ENCODE data around the gene CHP1. TPM values are rescaled to one million over a fixed set of nuclear protein-coding genes. Genes with fewer than 3 reads are reported as not detected.
A peak's percentile ranks its signal among the peaks of the same experiment; 100 is the strongest.
"Not testable (repeated sequence)": the region's sequence is repeated elsewhere in the genome, so short reads cannot be mapped to it uniquely, and the experiment has no call there.

CHP1 gene
- total RNA-seq, 1 experiment from 2014 or later, result 91.1 TPM

- Mint-ChIP-seq H3K4me1 (ENCODE audit: insufficient read depth, unreplicated experiment) (peaks cover 13% of the 10 kb centered on the region), H3K36me3 (ENCODE audit: insufficient read depth, unreplicated experiment) (peaks cover 14% of the 10 kb centered on the region), H3K27me3 (ENCODE audit: insufficient read depth, unreplicated experiment) (no peaks in the 10 kb centered on the region), H3K4me3 (ENCODE audit: unreplicated experiment) (peak overlapping the region; percentile 95), H3K9me3 (ENCODE audit: unreplicated experiment) (no peaks in the 10 kb centered on the region), H3K27ac (ENCODE audit: low read depth, unreplicated experiment) (peak overlapping the region; percentile 93)
- intact Hi-C loops (cut with micrococcal nuclease), result loop anchor here (1.0 to 2.0 kb wide), 4 partner anchors 18 to 101 kb away; partner anchors contain the start of genes NUSAP1 and OIP5
- BruUV-seq (replicated peaks), result TSS peak; percentile 47
- POLR2A ChIA-PET, result interaction anchor here (0.6 to 7.2 kb wide), 35 partner anchors 8 to 1259 kb away, joined by 3 to 91 read pairs (median 4); partner anchors contain the start of genes GANC, INO80, NUSAP1 and OIP5
- no peak for DNase-seq (ENCODE audit: unreplicated experiment)
- TF ChIP-seq CTCF (IDR thresholded peaks at IDR 0.05; ENCODE audit: unreplicated experiment), result no peak
- CTCF ChIA-PET, result interaction anchor here (0.6 to 1.5 kb wide), 19 partner anchors 8 to 1531 kb away, joined by 3 to 9 read pairs (median 4); partner anchors contain the start of gene INO80
These were observed 556 bp downstream of the CHP1 start for GRCh38 chr15:41231422-41232226.

GRCh38 chr15:41233367-41233771, 2.3 kb downstream of the CHP1 start:
- no peaks in the 10 kb centered on the region for H3K27me3 Mint-ChIP-seq (ENCODE audit: insufficient read depth, unreplicated experiment)
- H3K4me3 Mint-ChIP-seq (ENCODE audit: unreplicated experiment), result peak overlapping the region; percentile 95
- ChIA-PET CTCF (interaction anchor here (0.6 kb wide), 3 partner anchors 38 to 481 kb away, joined by 3 to 4 read pairs (median 4); no protein-coding TSS in a partner anchor), POLR2A (interaction anchor here (1.0 to 7.2 kb wide), 8 partner anchors 8 to 117 kb away, joined by 3 to 91 read pairs (median 6); partner anchors contain the start of gene INO80)
- peaks cover 14% of the 10 kb centered on the region for H3K36me3 Mint-ChIP-seq (ENCODE audit: insufficient read depth, unreplicated experiment)
- H3K4me1 Mint-ChIP-seq (ENCODE audit: insufficient read depth, unreplicated experiment), result peaks cover 13% of the 10 kb centered on the region
- peak overlapping the region; percentile 18 for H3K27ac Mint-ChIP-seq (ENCODE audit: low read depth, unreplicated experiment)
- DNase-seq (ENCODE audit: unreplicated experiment), result peak; percentile 66
- TF ChIP-seq CTCF (IDR thresholded peaks at IDR 0.05; ENCODE audit: unreplicated experiment), result no peak
- no peaks in the 10 kb centered on the region for H3K9me3 Mint-ChIP-seq (ENCODE audit: unreplicated experiment)
- intact Hi-C loops (cut with micrococcal nuclease), result loop anchor here (2.0 kb wide), 2 partner anchors 23 to 51 kb away; no protein-coding TSS in a partner anchor
- BruUV-seq (replicated peaks), result no TSS peak

- CTCF ChIA-PET; H3K27me3 Mint-ChIP-seq (ENCODE audit: insufficient read depth, unreplicated experiment): not testable (repeated sequence)
These were observed 4.2 kb downstream of the CHP1 start for GRCh38 chr15:41235228-41235627.

GRCh38 chr15:41235929-41236328, 4.9 kb downstream of the CHP1 start:
- POLR2A ChIA-PET, result interaction anchor here (0.6 to 7.2 kb wide), 3 partner anchors 14 to 87 kb away, joined by 3 to 91 read pairs (median 76); no protein-coding TSS in a partner anchor
- TF ChIP-seq CTCF (IDR thresholded peaks at IDR 0.05; ENCODE audit: unreplicated experiment), result no peak
- H3K27me3 Mint-ChIP-seq (ENCODE audit: insufficient read depth, unreplicated experiment), result no peaks in the 10 kb centered on the region
- DNase-seq (ENCODE audit: unreplicated experiment), result no peak
- intact Hi-C loops (cut with micrococcal nuclease), result no loop called here
- H3K9me3 Mint-ChIP-seq (ENCODE audit: unreplicated experiment), result no peaks in the 10 kb centered on the region
- peaks cover 18% of the 10 kb centered on the region for H3K36me3 Mint-ChIP-seq (ENCODE audit: insufficient read depth, unreplicated experiment)
- CTCF ChIA-PET, result no interaction called here
- no TSS peak for BruUV-seq (replicated peaks)
- peaks cover 13% of the 10 kb centered on the region for H3K4me1 Mint-ChIP-seq (ENCODE audit: insufficient read depth, unreplicated experiment)
- no peak overlapping the region for H3K4me3 Mint-ChIP-seq (ENCODE audit: unreplicated experiment)
- no peak overlapping the region for H3K27ac Mint-ChIP-seq (ENCODE audit: low read depth, unreplicated experiment)

More at GRCh38 chr15:41235228-41235627, 4.2 kb downstream of the CHP1 start:
- POLR2A ChIA-PET, result interaction anchor here (0.6 to 7.2 kb wide), 4 partner anchors 15 to 87 kb away, joined by 3 to 91 read pairs (median 46); no protein-coding TSS in a partner anchor
- intact Hi-C loops (cut with micrococcal nuclease); H3K27ac Mint-ChIP-seq (ENCODE audit: low read depth, unreplicated experiment); H3K9me3 Mint-ChIP-seq (ENCODE audit: unreplicated experiment); H3K4me3 Mint-ChIP-seq (ENCODE audit: unreplicated experiment); BruUV-seq (replicated peaks); DNase-seq (ENCODE audit: unreplicated experiment): not testable (repeated sequence)
- Mint-ChIP-seq H3K36me3 (ENCODE audit: insufficient read depth, unreplicated experiment) (peaks cover 14% of the 10 kb centered on the region), H3K4me1 (ENCODE audit: insufficient read depth, unreplicated experiment) (peaks cover 13% of the 10 kb centered on the region)
